B cell (primary cell): Measurements from ENCODE around the gene DLAT. TPM values are rescaled to one million over a fixed set of nuclear protein-coding genes. Genes with fewer than 3 reads are reported as not detected.

Experiments
- ATAC-seq: fragments of 200-7000 bp; cut with Tn5 transposase; one replicate; pipeline ENCODE4 v1.10.0; 2021; ENCODE audit warnings: low read depth, mild to moderate bottlenecking, moderate number of reproducible peaks, moderate library complexity
- CTCF ChIA-PET: fragments of 350-600 bp; sonication (Branson Sonifier 250); formaldehyde crosslinking; loops from one replicate; lab custom pipeline; 2021; ENCODE audit warnings: antibody characterized with exemption, inconsistent platforms; lab: Charles Lee
- POLR2A ChIA-PET: fragments of 350-600 bp; sonication (Branson Sonifier 250); formaldehyde crosslinking; loops from one replicate; lab custom pipeline; 2021; ENCODE audit warnings: antibody characterized with exemption; lab: Charles Lee
- DNase-seq: peaks from one replicate; pipeline ENCODE4 v3.0.0; 2013
- H2AFZ ChIP-seq: 2 replicates; pipeline ENCODE4 v1.6.1; 2012; ENCODE audit warnings: mild to moderate bottlenecking, low read depth, low read length; ENCODE audit not compliant: insufficient read depth, poor library complexity, severe bottlenecking
- H3K27ac ChIP-seq, 2 donors: 1 replicate in 1 of 2; 2 replicates in 1 of 2; pipeline ENCODE4 v1.5.1; 2012 to 2013; ENCODE audit warnings: low read length in 2 of 2, mild to moderate bottlenecking in 2 of 2, moderate library complexity in 1 of 2
- H3K27me3 ChIP-seq, 4 experiments: fragments of 200-600 bp in 1 of 4; sonication (generic) in 1 of 4; replicated peaks in 1 of 4; 1 replicate in 2 of 4; 2 replicates in 2 of 4; pipeline versions ENCODE4 v1.6.1 to v1.7.0; 2013 to 2016; ENCODE audit warnings: low read length in 3 of 4, mild to moderate bottlenecking in 2 of 4, mixed read lengths in 1 of 4, moderate library complexity in 1 of 4; ENCODE audit not compliant: insufficient read depth in 4 of 4, control insufficient read depth in 3 of 4; ENCODE audit errors: control extremely low read depth in 1 of 4
- H3K36me3 ChIP-seq, 2 experiments: replicated peaks in 1 of 2; 1 replicate in 1 of 2; 2 replicates in 1 of 2; pipeline versions ENCODE4 v1.6.1 to v1.7.1; 2013; ENCODE audit warnings: low read length in 1 of 2; ENCODE audit not compliant: insufficient read depth in 2 of 2, control insufficient read depth in 1 of 2; ENCODE audit errors: control extremely low read depth in 1 of 2, extremely low read depth in 1 of 2
- H3K4me1 ChIP-seq, 2 donors: fragments of 200-600 bp in 1 of 2; sonication (generic) in 1 of 2; 1 replicate in 1 of 2; 2 replicates in 1 of 2; pipeline versions ENCODE4 v1.5.1 to v1.6.1; 2013 to 2017; ENCODE audit warnings: low read length in 2 of 2; ENCODE audit not compliant: control insufficient read depth in 2 of 2, insufficient read depth in 2 of 2
- H3K4me2 ChIP-seq: replicated peaks from 2 replicates; pipeline ENCODE3; 2012; ENCODE audit warnings: mild to moderate bottlenecking, low read depth, low read length; ENCODE audit not compliant: poor library complexity, severe bottlenecking
- H3K4me3 ChIP-seq, 5 experiments: fragments of 200-600 bp in 1 of 5; sonication (generic) in 1 of 5; 1 replicate in 3 of 5; 2 replicates in 2 of 5; pipeline versions ENCODE4 v1.5.1 to v1.7.0; 2011 to 2016; ENCODE audit warnings: low read length in 4 of 5, mild to moderate bottlenecking in 4 of 5, low read depth in 2 of 5, control low read depth in 1 of 5, moderate library complexity in 1 of 5; ENCODE audit not compliant: insufficient read depth in 1 of 5; ENCODE audit errors: control extremely low read depth in 1 of 5, extremely low read depth in 1 of 5
- H3K79me2 ChIP-seq: fragments of 200-600 bp; sonication (generic); one replicate; pipeline ENCODE4 v1.6.0; 2016; ENCODE audit warnings: low read length; ENCODE audit not compliant: control insufficient read depth, insufficient read depth
- H3K9ac ChIP-seq: fragments of 200-600 bp; sonication (generic); 2 replicates; pipeline ENCODE4 v1.6.1; 2017; ENCODE audit warnings: mild to moderate bottlenecking, low read length, moderate library complexity
- H3K9me3 ChIP-seq, 3 donors: one replicate each; pipeline versions ENCODE4 v1.6.1 to v1.7.1; 2013; ENCODE audit warnings: low read length in 2 of 3; ENCODE audit not compliant: control insufficient read depth in 2 of 3, insufficient read depth in 1 of 3; ENCODE audit errors: control extremely low read depth in 1 of 3
- H4K20me1 ChIP-seq: 2 replicates; pipeline ENCODE4 v1.6.0; 2012; ENCODE audit warnings: mild to moderate bottlenecking, low read length; ENCODE audit not compliant: insufficient read depth, control insufficient read depth, poor library complexity, severe bottlenecking
- H3K27ac Mint-ChIP-seq: one replicate; pipeline ENCODE4 v1.8.0; 2021; ENCODE audit warnings: mixed read lengths
- H3K27me3 Mint-ChIP-seq: one replicate; pipeline ENCODE4 v1.8.0; 2021; ENCODE audit warnings: mixed read lengths
- H3K4me1 Mint-ChIP-seq: one replicate; pipeline ENCODE4 v1.8.0; 2021; ENCODE audit warnings: mixed read lengths
- H3K4me3 Mint-ChIP-seq: one replicate; pipeline ENCODE4 v1.8.0; 2021; ENCODE audit warnings: mixed read lengths
- H3K9me3 Mint-ChIP-seq: one replicate; pipeline ENCODE4 v1.8.0; 2022; ENCODE audit warnings: mixed read lengths; ENCODE audit not compliant: insufficient read depth
- CTCF ChIP-seq: fragments of 200-600 bp; IDR thresholded peaks from one replicate; pipeline ENCODE4 v1.8.0; 2022; ENCODE audit warnings: antibody characterized with exemption, mild to moderate bottlenecking
- EZH2 ChIP-seq: IDR thresholded peaks from 2 replicates; pipeline ENCODE4 v1.6.1; 2012; ENCODE audit warnings: borderline replicate concordance, low read depth, mild to moderate bottlenecking, moderate library complexity, low read length; ENCODE audit not compliant: insufficient read depth, poor library complexity, severe bottlenecking
- WGBS: methylation state at CpG from one replicate; pipeline ENCODE4 v1.1.5; 2013; ENCODE audit warnings: missing lambda C conversion rate; ENCODE audit not compliant: insufficient coverage; 5-methylcytosine and 5-hydroxymethylcytosine counted together
- intact Hi-C: fragments of 100-400 bp; cut with micrococcal nuclease; formaldehyde crosslinking; loops from one replicate; pipeline ENCODE4 v1.10.0; 2022
- polyA plus RNA-seq: library from polyadenylated mRNA; depleted of rRNA; stranded (reverse); fragments of >200 nt; gene quantifications from 2 replicates; pipeline ENCODE4 v1.2.3, GENCODE V29; 2012
- total RNA-seq, 2 donors: library from RNA; stranded (reverse); fragments of 120-200 nt in 1 of 2; gene quantifications; 1 replicate in 1 of 2; 2 replicates in 1 of 2; pipeline versions ENCODE4 v1.2.3 to v1.2.4, GENCODE V29; 2013 to 2022

Gene DLAT
- total and polyA plus RNA-seq, 2 donors (not counting 1 experiment from before 2014, with no cell fraction given): 8.9 to 19.8 TPM

DNA sequence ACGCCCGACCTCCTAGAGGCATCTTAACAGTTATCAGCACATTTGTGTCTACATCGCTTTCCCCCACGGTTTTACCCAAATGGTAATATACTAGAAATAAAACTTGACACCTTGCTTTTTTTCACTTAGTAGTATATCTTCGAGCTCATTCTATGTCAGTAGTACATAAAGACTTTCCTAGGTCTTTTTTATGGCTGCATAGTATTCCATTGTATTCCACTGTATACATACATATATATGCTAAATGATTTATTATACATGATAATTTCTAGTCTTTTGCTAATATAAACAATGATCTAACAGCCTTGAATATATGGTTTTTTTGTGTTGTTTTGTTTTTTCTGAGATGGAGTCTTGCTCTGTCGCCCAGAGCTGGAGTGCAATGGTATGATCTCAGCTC, 34.8 kb upstream of the DLAT start:
- Histone ChIP-seq H3K79me2 (no peaks in the 10 kb centered on the region), H3K9ac (no peak overlapping the region), H3K27ac (no peak overlapping the region), H3K4me1 (no peaks in the 10 kb centered on the region), H3K36me3 (no peaks in the 10 kb centered on the region), H3K4me3 (no peak overlapping the region), H2AFZ (no peak overlapping the region), H3K27me3 (no peaks in the 10 kb centered on the region), H3K9me3 (no peaks in the 10 kb centered on the region), H3K4me2 (no peak overlapping the region), H4K20me1 (no peaks in the 10 kb centered on the region)
- no peaks in the 10 kb centered on the region for H3K4me1 Mint-ChIP-seq
- no peaks in the 10 kb centered on the region for H3K9me3 Mint-ChIP-seq
- ATAC-seq (no peak), DNase-seq (no peak)
- ChIA-PET CTCF (no interaction called here), POLR2A (no interaction called here)
- TF ChIP-seq EZH2: no peak
- no peak for TF ChIP-seq CTCF
- H3K27me3 Mint-ChIP-seq: peaks cover 7% of the 10 kb centered on the region
- no peak overlapping the region for H3K4me3 Mint-ChIP-seq
- no peak overlapping the region for H3K27ac Mint-ChIP-seq
- intact Hi-C loops: no loop called here
- WGBS: 100% methylated on average over 3 of the region's 6 CpGs

DNA sequence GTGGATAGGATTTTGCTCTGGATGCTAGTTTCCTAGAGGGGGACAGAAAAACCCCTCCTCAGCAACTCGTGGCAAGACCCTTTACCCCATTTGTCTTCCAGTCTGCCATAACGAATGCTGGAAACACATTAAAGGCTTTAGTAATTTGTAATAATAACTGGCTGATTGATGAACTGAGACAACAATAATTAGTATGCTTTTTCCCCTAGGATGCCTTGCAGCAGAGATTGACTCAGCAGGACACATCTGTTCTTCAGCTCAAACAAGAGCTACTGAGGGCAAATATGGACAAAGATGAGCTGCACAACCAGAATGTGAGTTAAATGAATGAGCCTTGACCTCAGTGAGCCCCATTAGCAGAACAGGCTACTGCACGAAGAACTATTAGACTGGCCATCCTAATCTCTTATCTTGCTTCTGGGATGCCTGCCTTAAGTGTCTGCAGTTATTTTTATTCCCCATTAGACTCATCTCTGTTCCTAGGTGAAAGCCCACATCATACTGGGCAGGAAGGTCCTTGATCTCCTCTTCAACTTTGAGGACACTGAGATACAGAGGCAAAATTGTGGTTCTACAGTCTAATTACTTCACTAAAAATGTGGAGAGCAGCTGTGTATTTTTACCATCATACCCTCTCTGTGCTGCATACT, 32.9 kb upstream of the DLAT start:
- Histone ChIP-seq H3K4me2 (no peak overlapping the region), H3K9me3 (no peaks in the 10 kb centered on the region), H3K27me3 (no peaks in the 10 kb centered on the region), H3K36me3 (no peaks in the 10 kb centered on the region), H3K27ac (no peak overlapping the region), H2AFZ (no peak overlapping the region), H3K4me1 (no peaks in the 10 kb centered on the region), H3K79me2 (no peaks in the 10 kb centered on the region), H3K4me3 (no peak overlapping the region), H3K9ac (no peak overlapping the region), H4K20me1 (no peaks in the 10 kb centered on the region)
- POLR2A ChIA-PET: no interaction called here
- Mint-ChIP-seq H3K9me3 (no peaks in the 10 kb centered on the region), H3K4me1 (no peaks in the 10 kb centered on the region), H3K4me3 (no peak overlapping the region), H3K27ac (no peak overlapping the region), H3K27me3 (peaks cover 7% of the 10 kb centered on the region)
- intact Hi-C loops: no loop called here
- TF ChIP-seq EZH2: no peak
- no peak for TF ChIP-seq CTCF
- CTCF ChIA-PET: interaction anchor here (1.2 to 1.4 kb wide), 2 partner anchors 11 to 61 kb away, joined by 3 to 5 read pairs; no protein-coding TSS in a partner anchor
- DNase-seq (no peak), ATAC-seq (no peak)
- 100% methylated on average over 1 of the region's 3 CpGs for WGBS
